ENCODE results near the gene LTN1.

- TF ChIP-seq SIN3A (IDR thresholded peaks at IDR 0.05; ENCODE audit: borderline replicate concordance, low read depth, low read length) (no peak), CBX5 (CRISPR knock-in tag; IDR thresholded peaks at IDR 0.05; ENCODE audit: borderline replicate concordance) (no peak), MED13 (CRISPR knock-in tag; IDR thresholded peaks at IDR 0.05) (no peak)
Observed at GRCh38 chr21:29017639-29018237, 25.1 kb upstream of the LTN1 start.

All from HepG2 (cell line).